HL-60 (cell line): ENCODE measurements around the gene AGMO.

ENCODE experiments used
- DNase-seq, 2 experiments: peaks; one replicate each; pipeline ENCODE4 v3.0.0-alpha.2; 2010 to 2020; ENCODE audit warnings: low read depth in 1 of 2, low spot score in 1 of 2
- H3K27ac ChIP-seq: fragments of 250-450 bp; sonication (Bioruptor Pico); replicated peaks from 2 replicates; pipeline ENCODE4 v1.5.1; 2020; ENCODE audit warnings: mild to moderate bottlenecking, moderate library complexity
- H3K27me3 ChIP-seq: fragments of 250-450 bp; sonication (Bioruptor Pico); 2 replicates; pipeline ENCODE4 v1.5.1; 2021; ENCODE audit warnings: mild to moderate bottlenecking, moderate library complexity; ENCODE audit not compliant: insufficient read depth, poor library complexity, severe bottlenecking
- H3K4me3 ChIP-seq: replicated peaks from 2 replicates; pipeline ENCODE4 v1.5.1; 2011; ENCODE audit warnings: mild to moderate bottlenecking, control low read depth, low read length; ENCODE audit not compliant: insufficient read depth
- CTCF ChIP-seq: IDR thresholded peaks from one replicate; pipeline ENCODE4 v1.5.1; 2011; ENCODE audit warnings: low read length, control low read depth, inconsistent platforms; ENCODE audit not compliant: insufficient read depth
- GABPA ChIP-seq: IDR thresholded peaks from 2 replicates; pipeline ENCODE4 v1.6.1; 2012; ENCODE audit warnings: low read depth
- POLR2AphosphoS5 ChIP-seq: IDR thresholded peaks from 2 replicates; pipeline ENCODE4 v1.6.1; 2012; ENCODE audit warnings: low read depth
- REST ChIP-seq: IDR thresholded peaks from 2 replicates; pipeline ENCODE4 v1.6.1; 2012; ENCODE audit warnings: low read depth; ENCODE audit not compliant: insufficient replicate concordance
- SPI1 ChIP-seq: IDR thresholded peaks from 2 replicates; pipeline ENCODE4 v1.6.1; 2012; ENCODE audit warnings: low read depth, mild to moderate bottlenecking, borderline replicate concordance

AGMO gene

GRCh38 chr7:15508258-15508657 lies 53.6 kb downstream of the AGMO start:
- Histone ChIP-seq H3K4me3 (no peak overlapping the region), H3K27me3 (no peaks in the 10 kb centered on the region), H3K27ac (no peak overlapping the region)
- no peak for TF ChIP-seq POLR2AphosphoS5
- TF ChIP-seq REST, result no peak
- TF ChIP-seq CTCF, result no peak
- TF ChIP-seq SPI1, result no peak
- no peak for TF ChIP-seq GABPA
- no peak for DNase-seq

DNA sequence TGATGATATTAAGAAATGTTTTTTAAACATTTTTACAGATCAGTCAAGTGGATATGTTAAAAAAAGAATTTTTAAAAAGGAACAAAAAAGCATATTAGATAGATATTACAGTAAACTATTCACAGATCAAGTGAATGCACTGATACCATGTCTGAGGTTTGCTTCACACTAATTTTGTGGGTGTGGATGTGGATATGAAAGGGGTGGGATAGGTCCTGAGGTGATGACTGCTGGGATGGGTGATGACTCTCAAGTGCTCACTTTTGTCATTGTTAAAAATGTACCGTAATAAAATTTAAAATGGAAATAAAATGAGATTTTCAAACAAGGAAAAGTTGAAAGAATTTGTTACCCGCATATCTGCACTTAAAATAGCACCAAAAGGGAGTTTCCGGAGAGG lies 54.1 kb downstream of the AGMO start:
- TF ChIP-seq SPI1 (no peak), GABPA (no peak), REST (no peak), POLR2AphosphoS5 (no peak), CTCF (no peak)
- Histone ChIP-seq H3K4me3 (no peak overlapping the region), H3K27me3 (no peaks in the 10 kb centered on the region), H3K27ac (no peak overlapping the region)
- no peak for DNase-seq

GRCh38 chr7:15507171-15507570 lies 54.6 kb downstream of the AGMO start:
- no peak for DNase-seq
- TF ChIP-seq CTCF (no peak), REST (no peak), GABPA (no peak), SPI1 (no peak), POLR2AphosphoS5 (no peak)
- no peak overlapping the region for H3K4me3 ChIP-seq
- no peaks in the 10 kb centered on the region for H3K27me3 ChIP-seq
- no peak overlapping the region for H3K27ac ChIP-seq
